ENCODE data around the gene STXBP6.
"Not testable (repeated sequence)": the region's sequence is repeated elsewhere in the genome, so short reads cannot be mapped to it uniquely, and the experiment has no call there.

The STXBP6 gene

GRCh38 chr14:24837280-24838046 lies 212.5 kb downstream of the STXBP6 start:
- DNase-seq (ENCODE audit: extremely low read depth, low read depth) = no peak
- no peak for TF ChIP-seq CTCF (IDR thresholded peaks at IDR 0.05; ENCODE audit: low read depth, low read length)

- DNase-seq (ENCODE audit: extremely low read depth, low read depth) = not testable (repeated sequence)
Measured at GRCh38 chr14:24836324-24836723, 213.6 kb downstream of the STXBP6 start.

- DNase-seq (ENCODE audit: extremely low read depth, low read depth) = no peak
- TF ChIP-seq CTCF (IDR thresholded peaks at IDR 0.05; ENCODE audit: low read depth, low read length) = no peak
Measured at GRCh38 chr14:24834956-24835355, 215.0 kb downstream of the STXBP6 start.

- DNase-seq (ENCODE audit: extremely low read depth, low read depth) = no peak
- TF ChIP-seq CTCF (IDR thresholded peaks at IDR 0.05; ENCODE audit: low read depth, low read length) = no peak
Measured at GRCh38 chr14:24833385-24833784, 216.6 kb downstream of the STXBP6 start.

- TF ChIP-seq CTCF (IDR thresholded peaks at IDR 0.05; ENCODE audit: low read depth, low read length) = no peak
- DNase-seq (ENCODE audit: extremely low read depth, low read depth) = no peak
Measured at GRCh38 chr14:24831677-24832076, 218.3 kb downstream of the STXBP6 start.

GRCh38 chr14:24829862-24830261 lies 220.1 kb downstream of the STXBP6 start:
- TF ChIP-seq CTCF (IDR thresholded peaks at IDR 0.05; ENCODE audit: low read depth, low read length) = no peak
- no peak for DNase-seq (ENCODE audit: extremely low read depth, low read depth)

- TF ChIP-seq CTCF (IDR thresholded peaks at IDR 0.05; ENCODE audit: low read depth, low read length) = no peak
- no peak for DNase-seq (ENCODE audit: extremely low read depth, low read depth)
Measured at GRCh38 chr14:24828486-24828885, 221.5 kb downstream of the STXBP6 start.

- DNase-seq (ENCODE audit: extremely low read depth, low read depth) = no peak
- TF ChIP-seq CTCF (IDR thresholded peaks at IDR 0.05; ENCODE audit: low read depth, low read length) = no peak
Measured at GRCh38 chr14:24826390-24826789, 223.6 kb downstream of the STXBP6 start.

All from AG09319 (cell line).